ENCODE data around the gene HNMT. TPM values are rescaled to one million over a fixed set of nuclear protein-coding genes. Genes with fewer than 3 reads are reported as not detected.

The HNMT gene
- total and polyA plus RNA-seq, 2 of the 13 experiments (the other 11 are each of a cell fraction or from before 2014, with no cell fraction given): 279 to 309 TPM

DNA sequence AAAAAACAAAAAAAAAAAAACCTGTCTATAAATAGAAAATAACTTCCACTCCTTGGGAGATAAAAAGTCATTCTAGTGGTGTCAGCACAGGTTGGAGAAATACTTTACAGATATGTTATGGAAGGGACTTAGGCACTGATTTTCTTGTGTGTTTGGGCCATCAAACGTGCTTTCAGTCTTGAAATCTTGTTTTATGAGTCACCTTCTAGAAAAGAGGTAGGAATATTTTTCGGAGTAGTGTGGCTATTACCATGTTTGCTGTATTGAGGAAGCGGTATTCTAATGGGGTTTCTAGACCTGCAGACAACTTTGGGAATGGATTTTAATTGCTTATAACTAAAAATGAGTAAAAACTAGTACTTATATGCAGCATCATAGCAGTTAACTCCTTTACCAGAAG lies 12.0 kb downstream of the HNMT start (continued):
- TF ChIP-seq AKAP8 (CRISPR knock-in tag; IDR thresholded peaks at IDR 0.05): no peak
- TF ChIP-seq TGIF2 (CRISPR knock-in tag; IDR thresholded peaks at IDR 0.05): no peak
- TF ChIP-seq, protein P1, sequence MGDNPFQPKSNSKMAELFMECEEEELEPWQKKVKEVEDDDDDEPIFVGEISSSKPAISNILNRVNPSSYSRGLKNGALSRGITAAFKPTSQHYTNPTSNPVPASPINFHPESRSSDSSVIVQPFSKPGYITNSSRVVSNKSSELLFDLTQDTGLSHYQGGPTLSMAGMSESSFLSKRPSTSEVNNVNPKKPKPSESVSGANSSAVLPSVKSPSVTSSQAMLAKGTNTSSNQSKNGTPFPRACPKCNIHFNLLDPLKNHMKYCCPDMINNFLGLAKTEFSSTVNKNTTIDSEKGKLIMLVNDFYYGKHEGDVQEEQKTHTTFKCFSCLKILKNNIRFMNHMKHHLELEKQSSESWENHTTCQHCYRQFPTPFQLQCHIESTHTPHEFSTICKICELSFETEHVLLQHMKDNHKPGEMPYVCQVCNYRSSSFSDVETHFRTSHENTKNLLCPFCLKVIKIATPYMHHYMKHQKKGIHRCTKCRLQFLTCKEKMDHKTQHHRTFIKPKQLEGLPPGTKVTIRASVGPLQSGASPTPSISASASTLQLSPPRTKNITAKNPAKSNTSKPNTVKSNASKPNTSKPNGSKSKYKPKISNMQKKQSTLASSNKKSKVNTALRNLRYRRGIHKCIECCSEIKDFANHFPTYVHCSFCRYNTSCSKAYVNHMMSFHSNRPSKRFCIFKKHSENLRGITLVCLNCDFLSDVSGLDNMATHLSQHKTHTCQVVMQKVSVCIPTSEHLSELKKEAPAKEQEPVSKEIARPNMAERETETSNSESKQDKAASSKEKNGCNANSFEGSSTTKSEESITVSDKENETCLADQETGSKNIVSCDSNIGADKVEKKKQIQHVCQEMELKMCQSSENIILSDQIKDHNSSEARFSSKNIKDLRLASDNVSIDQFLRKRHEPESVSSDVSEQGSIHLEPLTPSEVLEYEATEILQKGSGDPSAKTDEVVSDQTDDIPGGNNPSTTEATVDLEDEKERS (CRISPR knock-in tag; IDR thresholded peaks at IDR 0.05): no peak
- TF ChIP-seq, protein P2, sequence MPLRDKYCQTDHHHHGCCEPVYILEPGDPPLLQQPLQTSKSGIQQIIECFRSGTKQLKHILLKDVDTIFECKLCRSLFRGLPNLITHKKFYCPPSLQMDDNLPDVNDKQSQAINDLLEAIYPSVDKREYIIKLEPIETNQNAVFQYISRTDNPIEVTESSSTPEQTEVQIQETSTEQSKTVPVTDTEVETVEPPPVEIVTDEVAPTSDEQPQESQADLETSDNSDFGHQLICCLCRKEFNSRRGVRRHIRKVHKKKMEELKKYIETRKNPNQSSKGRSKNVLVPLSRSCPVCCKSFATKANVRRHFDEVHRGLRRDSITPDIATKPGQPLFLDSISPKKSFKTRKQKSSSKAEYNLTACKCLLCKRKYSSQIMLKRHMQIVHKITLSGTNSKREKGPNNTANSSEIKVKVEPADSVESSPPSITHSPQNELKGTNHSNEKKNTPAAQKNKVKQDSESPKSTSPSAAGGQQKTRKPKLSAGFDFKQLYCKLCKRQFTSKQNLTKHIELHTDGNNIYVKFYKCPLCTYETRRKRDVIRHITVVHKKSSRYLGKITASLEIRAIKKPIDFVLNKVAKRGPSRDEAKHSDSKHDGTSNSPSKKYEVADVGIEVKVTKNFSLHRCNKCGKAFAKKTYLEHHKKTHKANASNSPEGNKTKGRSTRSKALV (CRISPR knock-in tag; IDR thresholded peaks at IDR 0.05): 0 out of 2 replicates have a peak, but pooled peaks have one; percentile 6
- TF ChIP-seq, protein P3, sequence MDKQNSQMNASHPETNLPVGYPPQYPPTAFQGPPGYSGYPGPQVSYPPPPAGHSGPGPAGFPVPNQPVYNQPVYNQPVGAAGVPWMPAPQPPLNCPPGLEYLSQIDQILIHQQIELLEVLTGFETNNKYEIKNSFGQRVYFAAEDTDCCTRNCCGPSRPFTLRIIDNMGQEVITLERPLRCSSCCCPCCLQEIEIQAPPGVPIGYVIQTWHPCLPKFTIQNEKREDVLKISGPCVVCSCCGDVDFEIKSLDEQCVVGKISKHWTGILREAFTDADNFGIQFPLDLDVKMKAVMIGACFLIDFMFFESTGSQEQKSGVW (CRISPR knock-in tag; IDR thresholded peaks at IDR 0.05; ENCODE audit: borderline replicate concordance): no peak
- TF ChIP-seq RBM22 (optimal IDR thresholded peaks at IDR 0.05; ENCODE audit: low read length): peak; percentile 40
- TF ChIP-seq ZNF839 (CRISPR knock-in tag; IDR thresholded peaks at IDR 0.05; ENCODE audit: borderline replicate concordance): no peak
- no peak for TF ChIP-seq ZNF879 (CRISPR knock-in tag; IDR thresholded peaks at IDR 0.05)
- TF ChIP-seq, protein P4, sequence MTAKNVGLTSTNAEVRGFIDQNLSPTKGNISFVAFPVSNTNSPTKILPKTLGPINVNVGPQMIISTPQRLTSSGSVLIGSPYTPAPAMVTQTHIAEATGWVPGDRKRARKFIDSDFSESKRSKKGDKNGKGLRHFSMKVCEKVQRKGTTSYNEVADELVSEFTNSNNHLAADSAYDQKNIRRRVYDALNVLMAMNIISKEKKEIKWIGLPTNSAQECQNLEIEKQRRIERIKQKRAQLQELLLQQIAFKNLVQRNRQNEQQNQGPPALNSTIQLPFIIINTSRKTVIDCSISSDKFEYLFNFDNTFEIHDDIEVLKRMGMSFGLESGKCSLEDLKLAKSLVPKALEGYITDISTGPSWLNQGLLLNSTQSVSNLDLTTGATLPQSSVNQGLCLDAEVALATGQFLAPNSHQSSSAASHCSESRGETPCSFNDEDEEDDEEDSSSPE (CRISPR knock-in tag; IDR thresholded peaks at IDR 0.05): no peak
- TF ChIP-seq ZNF737 (CRISPR knock-in tag; IDR thresholded peaks at IDR 0.05; ENCODE audit: borderline replicate concordance): no peak

Measured in HepG2 (cell line).